A673 (cell line): ENCODE results near the gene RCVRN. TPM values are rescaled to one million over a fixed set of nuclear protein-coding genes. Genes with fewer than 3 reads are reported as not detected.

Experiments used
- BruUV-seq: library from RNA; stranded (reverse); fragments of 400-500 nt; replicated peaks from 2 replicates; lab custom pipeline; 2021; lab: Mats Ljungman, UMichigan
- CTCF ChIA-PET: fragments of 300-600 bp; sonication (Branson Sonifier 250); formaldehyde crosslinking; loops from one replicate; lab custom pipeline; 2022; ENCODE audit warnings: antibody characterized with exemption; lab: Charles Lee
- POLR2A ChIA-PET: fragments of 300-600 bp; sonication (Branson Sonifier 250); formaldehyde crosslinking; loops from one replicate; lab custom pipeline; 2022; ENCODE audit warnings: antibody characterized with exemption; ENCODE audit not compliant: low non-redundant PET; lab: Charles Lee
- DNase-seq: peaks from one replicate; pipeline ENCODE4 v3.0.0-alpha.2; 2015; ENCODE audit warnings: low spot score
- H3K27ac ChIP-seq: fragments of 200-600 bp; sonication (generic); 2 replicates; pipeline ENCODE4 v1.5.1; 2016; ENCODE audit warnings: mixed run types, low read depth, mild to moderate bottlenecking, mixed read lengths, antibody characterized with exemption, low read length; ENCODE audit not compliant: poor library complexity, severe bottlenecking
- H3K27me3 ChIP-seq: fragments of 200-600 bp; sonication (generic); replicated peaks from 2 replicates; pipeline ENCODE4 v1.6.1; 2017; ENCODE audit warnings: mixed run types, low read depth, mild to moderate bottlenecking, mixed read lengths, antibody characterized with exemption, low read length; ENCODE audit not compliant: insufficient read depth, poor library complexity
- H3K36me3 ChIP-seq: fragments of 200-600 bp; sonication (generic); 2 replicates; pipeline ENCODE4 v1.6.1; 2016; ENCODE audit warnings: mixed run types, mild to moderate bottlenecking, mixed read lengths, antibody characterized with exemption, low read length; ENCODE audit not compliant: insufficient read depth, poor library complexity, severe bottlenecking
- H3K4me1 ChIP-seq: fragments of 200-600 bp; sonication (generic); 2 replicates; pipeline ENCODE4 v1.6.1; 2017; ENCODE audit warnings: mixed run types, mild to moderate bottlenecking, mixed read lengths, antibody characterized with exemption, low read length; ENCODE audit not compliant: insufficient read depth, poor library complexity, severe bottlenecking
- H3K4me3 ChIP-seq: fragments of 200-600 bp; sonication (generic); 2 replicates; pipeline ENCODE4 v1.5.1; 2016; ENCODE audit warnings: low read depth, mixed run types, mild to moderate bottlenecking, mixed read lengths, low read length; ENCODE audit not compliant: poor library complexity, severe bottlenecking
- H3K9me3 ChIP-seq: fragments of 200-600 bp; sonication (generic); 2 replicates; pipeline ENCODE4 v1.6.1; 2016; ENCODE audit warnings: mixed run types, low read depth, mild to moderate bottlenecking, mixed read lengths, antibody characterized with exemption, low read length; ENCODE audit not compliant: poor library complexity, severe bottlenecking
- CTCF ChIP-seq: fragments of 300-800, 200-600 bp; sonication (generic); conservative IDR thresholded peaks from 2 replicates; pipeline ENCODE4 v1.5.1; 2017; ENCODE audit warnings: low read depth, mild to moderate bottlenecking, antibody characterized with exemption, low read length, moderate library complexity, mixed read lengths
- EZH2 ChIP-seq: fragments of 200-600 bp; sonication (generic); IDR thresholded peaks from 2 replicates; pipeline ENCODE4 v1.6.1; 2017; ENCODE audit warnings: borderline replicate concordance, low read depth, mild to moderate bottlenecking, mixed read lengths, antibody characterized with exemption, low read length; ENCODE audit not compliant: poor library complexity, severe bottlenecking
- intact Hi-C: fragments of 100-400 bp; cut with micrococcal nuclease; formaldehyde crosslinking; loops from one replicate; pipeline ENCODE4 v1.10.0; 2022; ENCODE audit not compliant: unreplicated experiment
- total RNA-seq: library from RNA; stranded (reverse); gene quantifications from 2 replicates; pipeline ENCODE4 v1.2.3, GENCODE V29; 2021

Gene RCVRN
- total RNA-seq, 1 experiment from 2014 or later: not detected

GRCh38 chr17:9942885-9943284 lies 37.8 kb upstream of the RCVRN start:
- intact Hi-C loops: no loop called here
- ChIA-PET POLR2A (no interaction called here), CTCF (no interaction called here)
- Histone ChIP-seq H3K36me3 (no peaks in the 10 kb centered on the region), H3K27me3 (no peaks in the 10 kb centered on the region), H3K4me1 (no peaks in the 10 kb centered on the region), H3K9me3 (no peaks in the 10 kb centered on the region), H3K4me3 (no peak overlapping the region), H3K27ac (no peak overlapping the region)
- BruUV-seq: no TSS peak
- no peak for DNase-seq
- TF ChIP-seq EZH2 (no peak), CTCF (no peak)

- CTCF ChIA-PET: no interaction called here
Observed at GRCh38 chr17:9941305-9941704, 36.2 kb upstream of the RCVRN start.

GRCh38 chr17:9940841-9941240 lies 35.8 kb upstream of the RCVRN start:
- POLR2A ChIA-PET: no interaction called here
- no peak for DNase-seq

More at GRCh38 chr17:9941305-9941704, 36.2 kb upstream of the RCVRN start:
- no TSS peak for BruUV-seq
- intact Hi-C loops: no loop called here
- DNase-seq: no peak
- H3K36me3 ChIP-seq: no peaks in the 10 kb centered on the region
- POLR2A ChIA-PET: no interaction called here
- no peak overlapping the region for H3K27ac ChIP-seq
- no peak overlapping the region for H3K4me3 ChIP-seq
- no peak for TF ChIP-seq EZH2
- TF ChIP-seq CTCF: no peak
- no peaks in the 10 kb centered on the region for H3K4me1 ChIP-seq
- no peaks in the 10 kb centered on the region for H3K9me3 ChIP-seq
- H3K27me3 ChIP-seq: no peaks in the 10 kb centered on the region

More at GRCh38 chr17:9940841-9941240, 35.8 kb upstream of the RCVRN start:
- H3K36me3 ChIP-seq: no peaks in the 10 kb centered on the region
- no TSS peak for BruUV-seq
- CTCF ChIA-PET: no interaction called here
- H3K4me3 ChIP-seq: no peak overlapping the region
- no peaks in the 10 kb centered on the region for H3K9me3 ChIP-seq
- no peak for TF ChIP-seq CTCF
- no peak for TF ChIP-seq EZH2
- no peaks in the 10 kb centered on the region for H3K27me3 ChIP-seq
- H3K27ac ChIP-seq: no peak overlapping the region
- intact Hi-C loops: no loop called here
- no peaks in the 10 kb centered on the region for H3K4me1 ChIP-seq
